HL-60/S4 treated with retinoic acid at 250 ng/mL for 4 days and 3 days (cell line): Measurements from ENCODE around the gene DUSP2.

Experiments used
- in situ Hi-C: fragments of 300-500 bp; cut with MboI; formaldehyde crosslinking; loops from 2 replicates; pipeline ENCODE4 v1.7.0; 2022; ENCODE audit warnings: low sequenced_read_pairs

DUSP2 gene

GRCh38 chr2:96106991-96107707 lies 38.1 kb downstream of the DUSP2 start:
- in situ Hi-C loops = loop anchor here (25.0 kb wide), 1 partner anchor 95 kb away; no protein-coding TSS in a partner anchor

GRCh38 chr2:96105994-96106715 lies 39.1 kb downstream of the DUSP2 start:
- in situ Hi-C loops = loop anchor here (25.0 kb wide), 1 partner anchor 94 kb away; no protein-coding TSS in a partner anchor

GRCh38 chr2:96105152-96105915 lies 39.9 kb downstream of the DUSP2 start:
- in situ Hi-C loops = loop anchor here (25.0 kb wide), 1 partner anchor 93 kb away; no protein-coding TSS in a partner anchor

GRCh38 chr2:96104487-96104861 lies 40.8 kb downstream of the DUSP2 start:
- in situ Hi-C loops = loop anchor here (25.0 kb wide), 1 partner anchor 92 kb away; no protein-coding TSS in a partner anchor

GRCh38 chr2:96103761-96104486 lies 41.3 kb downstream of the DUSP2 start:
- in situ Hi-C loops = loop anchor here (25.0 kb wide), 1 partner anchor 92 kb away; no protein-coding TSS in a partner anchor

GRCh38 chr2:96103187-96103601 lies 42.0 kb downstream of the DUSP2 start:
- in situ Hi-C loops = loop anchor here (25.0 kb wide), 1 partner anchor 91 kb away; no protein-coding TSS in a partner anchor

GRCh38 chr2:96102596-96103186 lies 42.5 kb downstream of the DUSP2 start:
- in situ Hi-C loops = loop anchor here (25.0 kb wide), 1 partner anchor 90 kb away; no protein-coding TSS in a partner anchor

- in situ Hi-C loops = loop anchor here (25.0 kb wide), 1 partner anchor 89 kb away; no protein-coding TSS in a partner anchor
These were observed 44.3 kb downstream of the DUSP2 start for GRCh38 chr2:96100893-96101304.

GRCh38 chr2:96099861-96100798 lies 45.1 kb downstream of the DUSP2 start:
- in situ Hi-C loops = loop anchor here (25.0 kb wide), 1 partner anchor 88 kb away; no protein-coding TSS in a partner anchor

GRCh38 chr2:96098900-96099590 lies 46.2 kb downstream of the DUSP2 start:
- in situ Hi-C loops = no loop called here

- in situ Hi-C loops = no loop called here
These were observed 47.1 kb downstream of the DUSP2 start for GRCh38 chr2:96097951-96098823.

GRCh38 chr2:96097441-96097840 lies 47.8 kb downstream of the DUSP2 start:
- in situ Hi-C loops = no loop called here

- in situ Hi-C loops = no loop called here
These were observed 50.1 kb downstream of the DUSP2 start for GRCh38 chr2:96095116-96095636.

- in situ Hi-C loops = no loop called here
These were observed 51.7 kb downstream of the DUSP2 start for GRCh38 chr2:96093528-96093927.
